ENCODE results near the gene STK10. TPM values are rescaled to one million over a fixed set of nuclear protein-coding genes. Genes with fewer than 3 reads are reported as not detected.

STK10 gene
- total and polyA plus RNA-seq, 2 donors (not counting 1 experiment from before 2014, with no cell fraction given): 97.9 to 253 TPM

DNA sequence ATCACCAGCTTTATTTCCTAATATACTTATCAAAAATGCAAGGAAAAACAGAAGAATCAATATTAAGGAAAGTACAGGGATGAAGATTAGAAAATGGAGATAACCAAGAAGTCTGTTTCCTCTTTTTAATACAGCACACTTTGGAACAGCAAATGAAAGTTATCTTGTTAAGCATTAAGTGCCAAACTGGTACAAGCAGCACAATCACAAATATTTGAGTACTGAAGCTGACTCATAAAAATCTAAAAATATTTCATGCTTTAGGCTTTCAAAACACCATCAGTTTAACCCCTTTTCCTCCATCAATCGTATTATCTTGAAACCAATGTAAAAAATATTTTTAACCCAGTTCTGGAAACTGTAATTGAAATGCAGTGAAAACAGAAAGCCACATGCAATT lies 184.3 kb downstream of the STK10 start:
- intact Hi-C loops (cut with micrococcal nuclease): loop anchor here (2.0 to 10.0 kb wide), 5 partner anchors 25 to 1141 kb away; partner anchors contain the start of genes BNIP1 and DUSP1
- Mint-ChIP-seq H3K9me3 (ENCODE audit: insufficient read depth) (peaks cover 2% of the 10 kb centered on the region), H3K4me1 (peaks cover 76% of the 10 kb centered on the region), H3K27me3 (no peaks in the 10 kb centered on the region), H3K27ac (no peak overlapping the region), H3K4me3 (peak overlapping the region; percentile 44)
- no peak for TF ChIP-seq CTCF (IDR thresholded peaks at IDR 0.05)
- no peak for TF ChIP-seq EZH2 (IDR thresholded peaks at IDR 0.05; ENCODE audit: borderline replicate concordance, insufficient read depth, low read depth, low read length, poor library complexity, severe bottlenecking)
- Histone ChIP-seq H3K4me3 (ENCODE audit: control extremely low read depth in 1 of 5, extremely low read depth in 1 of 5, insufficient read depth in 1 of 5, low read depth in 2 of 5, low read length in 4 of 5) (peak overlapping the region in 1 of 5 experiments; percentile 94), H3K9me3 (ENCODE audit: control extremely low read depth in 1 of 3, control insufficient read depth in 2 of 3, insufficient read depth in 1 of 3, low read length in 2 of 3) (no peaks in the 10 kb centered on the region), H3K27me3 (replicated peaks in 1 of 4; ENCODE audit: control extremely low read depth in 1 of 4, control insufficient read depth in 3 of 4, insufficient read depth in 4 of 4, low read length in 3 of 4) (no peaks in the 10 kb centered on the region), H3K9ac (ENCODE audit: low read length) (no peak overlapping the region), H3K4me1 (ENCODE audit: control insufficient read depth in 2 of 2, insufficient read depth in 2 of 2, low read length in 2 of 2) (peaks cover 71 to 73% of the 10 kb centered on the region in 2 donors), H3K79me2 (ENCODE audit: control insufficient read depth, insufficient read depth, low read length) (peaks cover 92% of the 10 kb centered on the region), H3K4me2 (replicated peaks; ENCODE audit: low read depth, low read length, poor library complexity, severe bottlenecking) (peak overlapping the region; percentile 81), H4K20me1 (ENCODE audit: control insufficient read depth, insufficient read depth, low read length, poor library complexity, severe bottlenecking) (peaks cover 30% of the 10 kb centered on the region), H3K27ac (ENCODE audit: low read length in 2 of 2) (peak overlapping the region in 1 of 2 donors; percentile 20), H2AFZ (ENCODE audit: insufficient read depth, low read depth, low read length, poor library complexity, severe bottlenecking) (no peak overlapping the region), H3K36me3 (replicated peaks in 1 of 2; ENCODE audit: control extremely low read depth in 1 of 2, control insufficient read depth in 1 of 2, extremely low read depth in 1 of 2, insufficient read depth in 2 of 2, low read length in 1 of 2) (peaks cover 2 to 4% of the 10 kb centered on the region in 2 experiments)
- CTCF ChIA-PET: interaction anchor here (0.7 to 11.5 kb wide), 3 partner anchors 17 to 94 kb away, joined by 4 to 130 read pairs (median 4); no protein-coding TSS in a partner anchor
- POLR2A ChIA-PET: no interaction called here
- DNase-seq (no peak), ATAC-seq (ENCODE audit: low read depth) (no peak)
- WGBS (ENCODE audit: insufficient coverage): no CpG with 5 or more reads among the region's 1 CpG

DNA sequence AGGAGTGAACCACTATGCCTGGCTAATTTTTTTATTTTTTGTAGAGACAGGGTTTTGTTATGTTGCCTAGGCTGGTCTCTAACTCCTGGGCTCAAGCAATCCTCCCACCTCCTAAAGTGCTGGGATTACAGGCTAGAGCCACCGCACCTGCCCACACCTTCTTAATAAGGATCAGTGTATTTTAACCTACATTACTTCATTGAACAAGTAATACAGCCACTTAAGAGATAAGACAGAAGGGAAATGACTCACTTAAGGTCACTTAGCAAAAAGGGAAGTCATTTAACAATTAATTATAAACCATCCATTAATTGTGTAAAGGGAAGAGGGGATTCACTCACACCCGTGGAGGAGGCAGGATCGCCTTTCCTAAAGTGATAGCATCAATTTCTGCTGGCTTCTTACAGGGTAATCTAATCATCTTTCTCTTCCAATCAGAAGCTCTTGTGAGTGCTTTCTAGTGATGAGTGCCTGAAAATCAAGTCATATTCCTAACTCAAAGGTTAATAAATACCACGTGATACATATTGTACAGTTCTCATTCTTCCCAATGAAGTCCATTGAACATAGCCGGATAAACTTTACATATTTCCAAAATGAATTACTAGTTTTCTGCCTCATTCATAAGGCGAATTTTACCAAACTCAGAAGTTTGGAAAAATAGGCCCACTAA lies 185.0 kb downstream of the STK10 start:
- H3K4me2 ChIP-seq (replicated peaks; ENCODE audit: low read depth, low read length, poor library complexity, severe bottlenecking): peak overlapping the region; percentile 81
- peaks cover 2 to 4% of the 10 kb centered on the region in 2 experiments for H3K36me3 ChIP-seq (replicated peaks in 1 of 2; ENCODE audit: control extremely low read depth in 1 of 2, control insufficient read depth in 1 of 2, extremely low read depth in 1 of 2, insufficient read depth in 2 of 2, low read length in 1 of 2)
- H3K79me2 ChIP-seq (ENCODE audit: control insufficient read depth, insufficient read depth, low read length): peaks cover 97% of the 10 kb centered on the region
- H3K27ac ChIP-seq (ENCODE audit: low read length in 2 of 2): peak overlapping the region in 1 of 2 donors; percentile 20
- POLR2A ChIA-PET: no interaction called here
- ATAC-seq (ENCODE audit: low read depth): no peak
- H3K27me3 ChIP-seq (replicated peaks in 1 of 4; ENCODE audit: control extremely low read depth in 1 of 4, control insufficient read depth in 3 of 4, insufficient read depth in 4 of 4, low read length in 3 of 4): no peaks in the 10 kb centered on the region
- no peaks in the 10 kb centered on the region for H3K9me3 ChIP-seq (ENCODE audit: control extremely low read depth in 1 of 3, control insufficient read depth in 2 of 3, insufficient read depth in 1 of 3, low read length in 2 of 3)
- no peak for TF ChIP-seq CTCF (IDR thresholded peaks at IDR 0.05)
- no peak for TF ChIP-seq EZH2 (IDR thresholded peaks at IDR 0.05; ENCODE audit: borderline replicate concordance, insufficient read depth, low read depth, low read length, poor library complexity, severe bottlenecking)
- no peak overlapping the region for H3K4me3 ChIP-seq (ENCODE audit: control extremely low read depth in 1 of 5, extremely low read depth in 1 of 5, insufficient read depth in 1 of 5, low read depth in 2 of 5, low read length in 4 of 5)
- CTCF ChIA-PET: interaction anchor here (0.7 to 11.5 kb wide), 3 partner anchors 16 to 93 kb away, joined by 4 to 130 read pairs (median 4); no protein-coding TSS in a partner anchor
- no peak for DNase-seq
- Mint-ChIP-seq H3K4me3 (peak overlapping the region; percentile 44), H3K4me1 (peaks cover 77% of the 10 kb centered on the region), H3K9me3 (ENCODE audit: insufficient read depth) (peaks cover 2% of the 10 kb centered on the region), H3K27me3 (no peaks in the 10 kb centered on the region), H3K27ac (peak overlapping the region; percentile 34)
- H3K9ac ChIP-seq (ENCODE audit: low read length): no peak overlapping the region
- no peak overlapping the region for H2AFZ ChIP-seq (ENCODE audit: insufficient read depth, low read depth, low read length, poor library complexity, severe bottlenecking)
- intact Hi-C loops (cut with micrococcal nuclease): loop anchor here (5.0 to 10.0 kb wide), 4 partner anchors 36 to 1142 kb away; partner anchors contain the start of genes BNIP1 and DUSP1
- no CpG with 5 or more reads among the region's 6 CpGs for WGBS (ENCODE audit: insufficient coverage)
- H4K20me1 ChIP-seq (ENCODE audit: control insufficient read depth, insufficient read depth, low read length, poor library complexity, severe bottlenecking): peaks cover 30% of the 10 kb centered on the region
- peaks cover 74 to 78% of the 10 kb centered on the region in 2 donors for H3K4me1 ChIP-seq (ENCODE audit: control insufficient read depth in 2 of 2, insufficient read depth in 2 of 2, low read length in 2 of 2)
